Measurements from ENCODE around the gene JPH3.

Gene JPH3

DNA sequence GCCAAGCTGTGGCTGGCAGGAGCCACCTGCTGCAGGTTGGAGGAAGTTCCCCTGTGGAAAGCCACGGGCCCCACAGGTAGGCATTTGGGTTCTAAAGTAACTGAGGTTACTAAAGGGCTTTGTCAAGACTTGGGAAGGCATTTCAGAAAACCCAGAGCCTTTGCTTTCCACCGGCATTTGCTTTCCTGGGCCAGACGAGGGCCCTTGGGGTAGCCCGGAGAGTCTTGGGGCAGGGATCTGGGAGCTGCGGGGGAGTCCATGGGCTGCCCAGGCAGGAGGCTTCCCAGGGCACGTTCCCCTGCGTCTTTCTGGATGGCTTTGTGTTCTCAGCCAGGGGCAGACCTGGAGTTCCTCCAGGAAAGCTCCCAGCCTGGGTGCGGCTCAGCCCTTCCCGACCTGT lies 43.5 kb downstream of the JPH3 start:
- Histone ChIP-seq H3K4me3 (ENCODE audit: low read depth in 1 of 5, low read length in 5 of 5) (no peak overlapping the region), H3K27me3 (ENCODE audit: control insufficient read depth in 5 of 5, insufficient read depth in 4 of 5, low read length in 5 of 5) (peaks cover 4 to 42% (median 33%) of the 10 kb centered on the region in 5 donors), H3K36me3 (ENCODE audit: control insufficient read depth in 5 of 5, insufficient read depth in 5 of 5, low read length in 5 of 5) (no peaks in the 10 kb centered on the region), H3K9me3 (ENCODE audit: control insufficient read depth in 5 of 5, low read length in 5 of 5) (peaks cover 0 to 3% (median 0%) of the 10 kb centered on the region in 5 donors), H3K9ac (ENCODE audit: low read length in 5 of 5) (no peak overlapping the region), H3K4me1 (ENCODE audit: control insufficient read depth in 5 of 5, insufficient read depth in 5 of 5, low read length in 5 of 5) (no peaks in the 10 kb centered on the region), H3K27ac (ENCODE audit: low read depth, low read length) (no peak overlapping the region)

DNA sequence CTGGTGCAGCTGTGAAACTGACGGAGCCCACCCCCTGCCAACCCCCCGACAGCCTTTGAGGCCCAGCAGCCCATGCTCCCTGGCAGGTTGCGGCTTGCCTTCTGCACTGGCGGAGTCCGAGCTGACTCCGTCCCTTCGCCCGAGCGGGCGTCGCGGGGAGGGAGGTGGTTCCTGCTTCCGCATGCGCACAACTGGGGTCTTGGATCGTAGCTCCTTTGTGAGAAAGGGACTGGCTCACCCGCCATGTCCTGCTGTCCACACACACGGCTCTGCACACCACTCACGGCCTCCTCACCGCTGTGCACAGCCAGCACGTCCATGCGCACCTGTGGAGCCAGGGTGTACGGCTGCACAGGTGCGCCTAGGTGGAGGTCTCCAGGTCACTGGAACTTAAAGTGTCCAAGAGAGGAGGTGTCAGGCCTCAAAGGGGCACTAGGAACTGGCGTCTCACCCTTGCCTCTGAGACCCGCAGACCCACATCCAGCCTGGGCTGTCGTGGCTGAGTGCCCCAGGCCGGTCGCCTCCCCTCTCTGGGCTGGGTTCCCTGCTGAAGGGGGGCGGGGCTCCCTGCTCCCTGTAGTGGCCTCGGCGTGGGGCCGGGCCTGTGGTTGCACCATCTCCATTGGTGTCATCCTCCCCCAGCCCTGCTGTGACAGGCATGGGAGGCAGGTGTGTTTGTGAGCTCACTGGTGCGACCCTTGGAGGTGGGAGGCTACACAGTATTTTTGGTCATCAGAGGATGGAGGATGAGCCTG lies 45.3 kb downstream of the JPH3 start:
- H3K27me3 ChIP-seq (ENCODE audit: control insufficient read depth in 5 of 5, insufficient read depth in 4 of 5, low read length in 5 of 5), result peaks cover 4 to 34% (median 25%) of the 10 kb centered on the region in 5 donors
- no peak overlapping the region for H3K9ac ChIP-seq (ENCODE audit: low read length in 5 of 5)
- H3K36me3 ChIP-seq (ENCODE audit: control insufficient read depth in 5 of 5, insufficient read depth in 5 of 5, low read length in 5 of 5), result no peaks in the 10 kb centered on the region

DNA sequence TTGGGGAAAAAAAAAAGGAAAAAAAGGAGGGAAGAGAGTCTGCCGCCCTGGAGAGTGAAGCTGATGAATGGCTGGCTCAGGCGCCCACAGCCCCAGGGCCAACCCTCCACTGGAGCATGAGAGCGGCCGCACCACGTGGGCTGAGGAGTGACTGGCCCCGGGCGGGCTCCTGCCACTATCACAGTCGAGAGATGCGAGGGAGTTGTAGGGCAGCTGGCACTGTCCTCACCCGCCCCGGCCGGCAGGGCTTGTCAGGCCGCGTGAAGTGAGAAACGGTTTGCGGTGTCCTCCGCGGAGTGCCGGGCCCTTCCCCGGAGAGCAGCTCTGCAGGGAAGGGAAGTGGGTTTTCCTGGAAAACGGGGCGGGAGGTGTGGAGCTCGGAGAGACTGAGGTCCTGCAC lies 45.9 kb downstream of the JPH3 start:
- no peaks in the 10 kb centered on the region for H3K36me3 ChIP-seq (ENCODE audit: control insufficient read depth in 5 of 5, insufficient read depth in 5 of 5, low read length in 5 of 5)
- peaks cover 0 to 3% (median 0%) of the 10 kb centered on the region in 5 donors for H3K9me3 ChIP-seq (ENCODE audit: control insufficient read depth in 5 of 5, low read length in 5 of 5)

More for the DNA sequence above, 45.3 kb downstream of the JPH3 start:
- peaks cover 0 to 3% (median 0%) of the 10 kb centered on the region in 5 donors for H3K9me3 ChIP-seq (ENCODE audit: control insufficient read depth in 5 of 5, low read length in 5 of 5)
- H3K27ac ChIP-seq (ENCODE audit: low read depth, low read length), result no peak overlapping the region
- H3K4me1 ChIP-seq (ENCODE audit: control insufficient read depth in 5 of 5, insufficient read depth in 5 of 5, low read length in 5 of 5), result no peaks in the 10 kb centered on the region
- H3K4me3 ChIP-seq (ENCODE audit: low read depth in 1 of 5, low read length in 5 of 5), result no peak overlapping the region

DNA sequence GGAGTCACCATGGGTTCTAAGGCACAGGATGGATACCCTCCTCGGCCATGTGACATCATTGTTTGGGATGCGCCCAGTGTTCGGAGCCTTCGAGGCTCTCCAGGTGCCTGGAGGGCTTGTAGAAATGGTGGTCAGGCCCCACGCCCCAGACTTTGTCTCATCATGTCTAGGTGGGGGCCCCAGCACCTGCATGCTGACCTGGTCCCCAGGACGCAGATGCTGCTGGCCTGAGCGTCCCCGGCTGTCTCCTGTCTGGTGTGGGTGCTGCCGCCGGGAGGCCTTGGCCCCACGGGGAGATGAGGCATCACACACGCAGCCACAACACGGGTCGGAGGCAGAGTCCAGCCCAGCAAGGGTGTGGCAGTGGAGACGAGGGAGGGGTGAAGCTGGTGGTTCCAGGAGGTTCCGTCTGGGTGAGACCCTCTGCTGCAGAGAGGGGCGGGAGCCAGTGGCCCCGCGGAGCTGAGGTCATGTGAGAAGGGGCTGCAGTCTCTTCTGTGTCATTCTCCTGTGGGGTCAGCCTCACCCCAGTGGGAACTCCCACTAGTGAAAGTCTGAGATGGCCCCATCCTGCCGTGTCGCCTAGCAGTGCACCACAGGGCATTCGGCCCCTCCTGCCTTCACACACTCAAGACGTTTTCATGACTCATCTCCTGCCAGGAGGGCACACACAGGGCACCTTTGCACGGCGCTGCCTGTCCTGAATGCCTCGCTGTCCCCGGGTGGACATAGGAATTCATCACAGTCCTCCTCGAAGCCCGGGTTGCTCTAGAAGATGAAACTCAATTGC lies 46.6 kb downstream of the JPH3 start:
- H3K4me3 ChIP-seq (ENCODE audit: low read depth in 1 of 5, low read length in 5 of 5), result no peak overlapping the region
- no peak overlapping the region for H3K9ac ChIP-seq (ENCODE audit: low read length in 5 of 5)
- H3K27me3 ChIP-seq (ENCODE audit: control insufficient read depth in 5 of 5, insufficient read depth in 4 of 5, low read length in 5 of 5), result peaks cover 4 to 38% (median 26%) of the 10 kb centered on the region in 5 donors
- no peak overlapping the region for H3K27ac ChIP-seq (ENCODE audit: low read depth, low read length)
- H3K4me1 ChIP-seq (ENCODE audit: control insufficient read depth in 5 of 5, insufficient read depth in 5 of 5, low read length in 5 of 5), result no peaks in the 10 kb centered on the region
- H3K36me3 ChIP-seq (ENCODE audit: control insufficient read depth in 5 of 5, insufficient read depth in 5 of 5, low read length in 5 of 5), result no peaks in the 10 kb centered on the region
- peaks cover 0 to 3% (median 0%) of the 10 kb centered on the region in 5 donors for H3K9me3 ChIP-seq (ENCODE audit: control insufficient read depth in 5 of 5, low read length in 5 of 5)

More for the DNA sequence above, 45.9 kb downstream of the JPH3 start:
- H3K4me1 ChIP-seq (ENCODE audit: control insufficient read depth in 5 of 5, insufficient read depth in 5 of 5, low read length in 5 of 5), result no peaks in the 10 kb centered on the region
- no peak overlapping the region for H3K27ac ChIP-seq (ENCODE audit: low read depth, low read length)
- H3K4me3 ChIP-seq (ENCODE audit: low read depth in 1 of 5, low read length in 5 of 5), result no peak overlapping the region
- no peak overlapping the region for H3K9ac ChIP-seq (ENCODE audit: low read length in 5 of 5)
- peaks cover 4 to 36% (median 26%) of the 10 kb centered on the region in 5 donors for H3K27me3 ChIP-seq (ENCODE audit: control insufficient read depth in 5 of 5, insufficient read depth in 4 of 5, low read length in 5 of 5)

DNA sequence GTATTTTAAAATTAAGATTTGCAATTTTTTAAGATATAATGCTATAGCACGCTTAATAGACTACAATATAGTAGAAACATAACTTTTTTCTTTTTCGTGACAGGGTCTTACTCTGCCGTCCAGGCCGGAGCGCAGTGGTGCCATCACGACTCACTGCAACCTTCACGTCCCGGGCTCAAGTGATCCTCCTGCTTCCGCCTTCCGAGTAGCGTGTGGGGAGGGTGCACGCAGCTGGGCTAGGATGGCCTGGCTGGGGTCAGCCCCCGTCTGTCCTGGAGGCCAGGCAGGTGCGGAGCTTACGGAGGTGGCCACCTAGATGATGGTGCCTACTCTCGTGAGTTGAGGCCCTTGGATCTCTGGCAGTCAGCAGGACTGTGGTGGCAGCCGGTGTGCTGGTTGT lies 50.1 kb downstream of the JPH3 start:
- H3K4me1 ChIP-seq (ENCODE audit: control insufficient read depth in 5 of 5, insufficient read depth in 5 of 5, low read length in 5 of 5), result no peaks in the 10 kb centered on the region
- no peak overlapping the region for H3K27ac ChIP-seq (ENCODE audit: low read depth, low read length)
- H3K9me3 ChIP-seq (ENCODE audit: control insufficient read depth in 5 of 5, low read length in 5 of 5), result peaks cover 0 to 7% (median 2%) of the 10 kb centered on the region in 5 donors
- H3K27me3 ChIP-seq (ENCODE audit: control insufficient read depth in 5 of 5, insufficient read depth in 4 of 5, low read length in 5 of 5), result peaks cover 15 to 43% (median 35%) of the 10 kb centered on the region in 5 donors
- no peak overlapping the region for H3K9ac ChIP-seq (ENCODE audit: low read length in 5 of 5)
- H3K4me3 ChIP-seq (ENCODE audit: low read depth in 1 of 5, low read length in 5 of 5), result no peak overlapping the region
- H3K36me3 ChIP-seq (ENCODE audit: control insufficient read depth in 5 of 5, insufficient read depth in 5 of 5, low read length in 5 of 5), result no peaks in the 10 kb centered on the region

DNA sequence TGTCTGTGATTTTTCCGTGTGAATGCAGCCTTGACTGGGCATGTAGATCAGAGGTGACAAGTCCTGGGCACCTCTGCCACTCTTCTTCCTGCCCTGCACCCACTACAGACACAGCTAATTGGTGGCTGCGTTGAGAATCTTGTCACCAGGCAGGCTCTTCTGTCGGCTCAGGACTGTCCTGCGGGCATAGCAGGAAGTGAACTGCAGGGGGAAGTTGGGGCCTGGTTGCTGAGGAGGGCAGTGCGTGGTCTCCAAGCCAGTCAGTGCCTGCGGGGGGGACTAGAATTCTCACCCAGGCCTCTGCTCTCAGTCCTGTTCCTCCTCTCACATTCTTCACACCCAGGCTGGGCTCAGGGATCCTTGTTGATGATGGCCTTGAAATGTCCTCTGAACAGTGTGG lies 50.5 kb downstream of the JPH3 start:
- Histone ChIP-seq H3K27me3 (ENCODE audit: control insufficient read depth in 5 of 5, insufficient read depth in 4 of 5, low read length in 5 of 5) (peaks cover 18 to 40% (median 33%) of the 10 kb centered on the region in 5 donors), H3K9me3 (ENCODE audit: control insufficient read depth in 5 of 5, low read length in 5 of 5) (peaks cover 4 to 11% (median 5%) of the 10 kb centered on the region in 5 donors), H3K4me1 (ENCODE audit: control insufficient read depth in 5 of 5, insufficient read depth in 5 of 5, low read length in 5 of 5) (no peaks in the 10 kb centered on the region)

DNA sequence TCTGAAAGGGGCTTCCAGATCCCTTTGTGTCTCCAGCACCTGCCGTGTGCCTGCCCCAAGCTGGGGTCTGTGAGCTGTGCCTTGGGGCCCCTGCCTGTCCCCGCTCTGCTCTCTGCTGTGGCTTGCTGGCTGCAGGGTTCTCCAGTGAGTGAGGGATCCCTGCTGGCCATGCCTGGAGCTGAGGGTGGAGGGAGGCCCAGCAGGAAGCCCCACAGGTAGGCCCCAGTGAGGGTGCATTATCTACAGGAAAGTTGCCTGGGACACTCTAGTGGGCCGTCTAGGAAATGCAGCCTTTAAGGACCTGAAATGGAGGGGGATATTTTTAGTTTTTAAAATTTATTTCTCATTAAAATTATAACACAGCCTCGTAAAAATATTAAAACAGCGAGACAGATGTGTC lies 50.9 kb downstream of the JPH3 start:
- H3K9ac ChIP-seq (ENCODE audit: low read length in 5 of 5), result no peak overlapping the region
- peaks cover 6 to 13% (median 9%) of the 10 kb centered on the region in 5 donors for H3K9me3 ChIP-seq (ENCODE audit: control insufficient read depth in 5 of 5, low read length in 5 of 5)
- no peaks in the 10 kb centered on the region for H3K36me3 ChIP-seq (ENCODE audit: control insufficient read depth in 5 of 5, insufficient read depth in 5 of 5, low read length in 5 of 5)
- H3K4me3 ChIP-seq (ENCODE audit: low read depth in 1 of 5, low read length in 5 of 5), result no peak overlapping the region
- peaks cover 16 to 39% (median 32%) of the 10 kb centered on the region in 5 donors for H3K27me3 ChIP-seq (ENCODE audit: control insufficient read depth in 5 of 5, insufficient read depth in 4 of 5, low read length in 5 of 5)
- H3K27ac ChIP-seq (ENCODE audit: low read depth, low read length), result no peak overlapping the region
- no peaks in the 10 kb centered on the region for H3K4me1 ChIP-seq (ENCODE audit: control insufficient read depth in 5 of 5, insufficient read depth in 5 of 5, low read length in 5 of 5)

More for the DNA sequence above, 50.5 kb downstream of the JPH3 start:
- Histone ChIP-seq H3K4me3 (ENCODE audit: low read depth in 1 of 5, low read length in 5 of 5) (no peak overlapping the region), H3K36me3 (ENCODE audit: control insufficient read depth in 5 of 5, insufficient read depth in 5 of 5, low read length in 5 of 5) (no peaks in the 10 kb centered on the region), H3K9ac (ENCODE audit: low read length in 5 of 5) (no peak overlapping the region), H3K27ac (ENCODE audit: low read depth, low read length) (no peak overlapping the region)

DNA sequence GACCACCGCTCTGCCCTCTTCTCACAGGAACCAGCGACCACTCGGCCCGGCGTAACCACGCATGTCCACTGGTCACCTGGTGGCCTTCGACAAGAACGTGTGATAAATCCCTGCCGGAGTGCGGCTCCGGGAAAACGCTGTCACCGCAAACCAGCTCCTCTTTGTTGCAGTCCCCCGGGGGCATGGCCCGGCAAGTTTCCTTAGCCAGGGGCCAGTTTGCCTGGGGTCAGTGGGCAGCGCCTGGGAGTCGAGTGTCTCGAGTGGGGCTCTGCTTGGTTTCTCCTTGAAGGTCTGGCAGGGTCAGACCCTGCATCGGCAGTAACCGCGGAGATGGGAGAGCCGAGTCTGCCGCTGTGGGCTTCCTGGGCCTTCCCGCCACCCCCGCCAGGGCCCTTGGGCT lies 52.5 kb downstream of the JPH3 start:
- H3K9ac ChIP-seq (ENCODE audit: low read length in 5 of 5), result no peak overlapping the region
- H3K27ac ChIP-seq (ENCODE audit: low read depth, low read length), result no peak overlapping the region
- no peaks in the 10 kb centered on the region for H3K36me3 ChIP-seq (ENCODE audit: control insufficient read depth in 5 of 5, insufficient read depth in 5 of 5, low read length in 5 of 5)
- peaks cover 16 to 33% (median 23%) of the 10 kb centered on the region in 5 donors for H3K27me3 ChIP-seq (ENCODE audit: control insufficient read depth in 5 of 5, insufficient read depth in 4 of 5, low read length in 5 of 5)
- no peak overlapping the region for H3K4me3 ChIP-seq (ENCODE audit: low read depth in 1 of 5, low read length in 5 of 5)
- no peaks in the 10 kb centered on the region for H3K4me1 ChIP-seq (ENCODE audit: control insufficient read depth in 5 of 5, insufficient read depth in 5 of 5, low read length in 5 of 5)
- peaks cover 6 to 13% (median 10%) of the 10 kb centered on the region in 5 donors for H3K9me3 ChIP-seq (ENCODE audit: control insufficient read depth in 5 of 5, low read length in 5 of 5)

DNA sequence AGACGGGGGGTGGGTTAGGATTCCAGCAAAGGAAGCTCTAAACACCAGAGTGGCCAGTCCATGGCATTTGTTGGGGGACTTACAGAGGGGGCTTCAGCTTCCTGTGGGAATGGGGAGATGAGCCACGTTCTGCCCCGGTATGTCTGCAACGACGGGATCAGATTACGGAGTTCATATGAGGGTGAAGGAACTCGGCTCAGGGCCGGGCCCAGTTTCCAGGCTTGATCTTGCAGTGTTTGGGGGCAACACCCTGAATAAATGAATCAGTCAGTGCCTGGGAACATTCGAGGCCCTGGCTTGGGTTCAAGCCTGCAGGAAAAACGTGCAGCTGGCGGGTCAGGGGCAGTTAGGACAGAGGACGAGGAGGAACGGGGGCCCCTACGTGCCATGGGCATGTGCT lies 54.0 kb downstream of the JPH3 start:
- H3K4me1 ChIP-seq (ENCODE audit: control insufficient read depth in 5 of 5, insufficient read depth in 5 of 5, low read length in 5 of 5), result no peaks in the 10 kb centered on the region
- no peak overlapping the region for H3K27ac ChIP-seq (ENCODE audit: low read depth, low read length)
- H3K9ac ChIP-seq (ENCODE audit: low read length in 5 of 5), result no peak overlapping the region
- H3K9me3 ChIP-seq (ENCODE audit: control insufficient read depth in 5 of 5, low read length in 5 of 5), result peaks cover 6 to 13% (median 10%) of the 10 kb centered on the region in 5 donors
- H3K36me3 ChIP-seq (ENCODE audit: control insufficient read depth in 5 of 5, insufficient read depth in 5 of 5, low read length in 5 of 5), result no peaks in the 10 kb centered on the region
- H3K4me3 ChIP-seq (ENCODE audit: low read depth in 1 of 5, low read length in 5 of 5), result no peak overlapping the region
- H3K27me3 ChIP-seq (ENCODE audit: control insufficient read depth in 5 of 5, insufficient read depth in 4 of 5, low read length in 5 of 5), result peaks cover 16 to 34% (median 33%) of the 10 kb centered on the region in 5 donors
